ENCODE results near the gene SPX. TPM values are rescaled to one million over a fixed set of nuclear protein-coding genes. Genes with fewer than 3 reads are reported as not detected.

Gene SPX
- total and polyA plus RNA-seq, 2 of the 8 experiments (the other 6 are each of a cell fraction or from before 2014, with no cell fraction given): 1.2 to 1.3 TPM

DNA sequence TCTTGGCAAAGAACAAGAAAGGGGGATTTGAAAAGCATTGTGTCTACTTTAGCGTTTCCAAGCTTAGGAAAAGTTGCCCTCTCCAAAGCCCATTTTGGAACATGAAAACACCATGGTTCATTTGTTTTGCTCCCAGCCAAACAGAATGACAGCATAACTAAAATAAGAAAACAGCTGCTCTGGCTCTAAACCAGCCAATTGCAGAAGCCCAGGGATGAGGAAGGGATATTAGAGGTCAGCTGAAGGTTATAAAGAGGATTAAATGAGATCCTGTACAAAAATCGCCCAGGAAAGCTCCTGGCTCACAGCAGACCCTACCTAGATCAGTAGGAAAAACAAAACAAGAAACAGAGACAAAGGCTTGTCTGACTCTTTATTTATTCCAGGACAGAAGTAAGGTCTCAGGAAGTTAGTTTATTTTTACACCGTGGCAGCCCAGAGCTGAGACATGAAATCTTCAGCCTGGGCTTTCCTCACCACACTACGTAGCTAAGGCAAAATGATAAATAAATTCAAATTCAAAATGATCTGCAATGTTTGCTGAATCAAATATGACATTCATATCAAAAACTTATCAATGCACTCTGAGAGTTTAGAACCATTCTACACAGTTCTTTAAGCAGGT, 25.9 kb downstream of the SPX start (continued):
- TF ChIP-seq, protein P1, sequence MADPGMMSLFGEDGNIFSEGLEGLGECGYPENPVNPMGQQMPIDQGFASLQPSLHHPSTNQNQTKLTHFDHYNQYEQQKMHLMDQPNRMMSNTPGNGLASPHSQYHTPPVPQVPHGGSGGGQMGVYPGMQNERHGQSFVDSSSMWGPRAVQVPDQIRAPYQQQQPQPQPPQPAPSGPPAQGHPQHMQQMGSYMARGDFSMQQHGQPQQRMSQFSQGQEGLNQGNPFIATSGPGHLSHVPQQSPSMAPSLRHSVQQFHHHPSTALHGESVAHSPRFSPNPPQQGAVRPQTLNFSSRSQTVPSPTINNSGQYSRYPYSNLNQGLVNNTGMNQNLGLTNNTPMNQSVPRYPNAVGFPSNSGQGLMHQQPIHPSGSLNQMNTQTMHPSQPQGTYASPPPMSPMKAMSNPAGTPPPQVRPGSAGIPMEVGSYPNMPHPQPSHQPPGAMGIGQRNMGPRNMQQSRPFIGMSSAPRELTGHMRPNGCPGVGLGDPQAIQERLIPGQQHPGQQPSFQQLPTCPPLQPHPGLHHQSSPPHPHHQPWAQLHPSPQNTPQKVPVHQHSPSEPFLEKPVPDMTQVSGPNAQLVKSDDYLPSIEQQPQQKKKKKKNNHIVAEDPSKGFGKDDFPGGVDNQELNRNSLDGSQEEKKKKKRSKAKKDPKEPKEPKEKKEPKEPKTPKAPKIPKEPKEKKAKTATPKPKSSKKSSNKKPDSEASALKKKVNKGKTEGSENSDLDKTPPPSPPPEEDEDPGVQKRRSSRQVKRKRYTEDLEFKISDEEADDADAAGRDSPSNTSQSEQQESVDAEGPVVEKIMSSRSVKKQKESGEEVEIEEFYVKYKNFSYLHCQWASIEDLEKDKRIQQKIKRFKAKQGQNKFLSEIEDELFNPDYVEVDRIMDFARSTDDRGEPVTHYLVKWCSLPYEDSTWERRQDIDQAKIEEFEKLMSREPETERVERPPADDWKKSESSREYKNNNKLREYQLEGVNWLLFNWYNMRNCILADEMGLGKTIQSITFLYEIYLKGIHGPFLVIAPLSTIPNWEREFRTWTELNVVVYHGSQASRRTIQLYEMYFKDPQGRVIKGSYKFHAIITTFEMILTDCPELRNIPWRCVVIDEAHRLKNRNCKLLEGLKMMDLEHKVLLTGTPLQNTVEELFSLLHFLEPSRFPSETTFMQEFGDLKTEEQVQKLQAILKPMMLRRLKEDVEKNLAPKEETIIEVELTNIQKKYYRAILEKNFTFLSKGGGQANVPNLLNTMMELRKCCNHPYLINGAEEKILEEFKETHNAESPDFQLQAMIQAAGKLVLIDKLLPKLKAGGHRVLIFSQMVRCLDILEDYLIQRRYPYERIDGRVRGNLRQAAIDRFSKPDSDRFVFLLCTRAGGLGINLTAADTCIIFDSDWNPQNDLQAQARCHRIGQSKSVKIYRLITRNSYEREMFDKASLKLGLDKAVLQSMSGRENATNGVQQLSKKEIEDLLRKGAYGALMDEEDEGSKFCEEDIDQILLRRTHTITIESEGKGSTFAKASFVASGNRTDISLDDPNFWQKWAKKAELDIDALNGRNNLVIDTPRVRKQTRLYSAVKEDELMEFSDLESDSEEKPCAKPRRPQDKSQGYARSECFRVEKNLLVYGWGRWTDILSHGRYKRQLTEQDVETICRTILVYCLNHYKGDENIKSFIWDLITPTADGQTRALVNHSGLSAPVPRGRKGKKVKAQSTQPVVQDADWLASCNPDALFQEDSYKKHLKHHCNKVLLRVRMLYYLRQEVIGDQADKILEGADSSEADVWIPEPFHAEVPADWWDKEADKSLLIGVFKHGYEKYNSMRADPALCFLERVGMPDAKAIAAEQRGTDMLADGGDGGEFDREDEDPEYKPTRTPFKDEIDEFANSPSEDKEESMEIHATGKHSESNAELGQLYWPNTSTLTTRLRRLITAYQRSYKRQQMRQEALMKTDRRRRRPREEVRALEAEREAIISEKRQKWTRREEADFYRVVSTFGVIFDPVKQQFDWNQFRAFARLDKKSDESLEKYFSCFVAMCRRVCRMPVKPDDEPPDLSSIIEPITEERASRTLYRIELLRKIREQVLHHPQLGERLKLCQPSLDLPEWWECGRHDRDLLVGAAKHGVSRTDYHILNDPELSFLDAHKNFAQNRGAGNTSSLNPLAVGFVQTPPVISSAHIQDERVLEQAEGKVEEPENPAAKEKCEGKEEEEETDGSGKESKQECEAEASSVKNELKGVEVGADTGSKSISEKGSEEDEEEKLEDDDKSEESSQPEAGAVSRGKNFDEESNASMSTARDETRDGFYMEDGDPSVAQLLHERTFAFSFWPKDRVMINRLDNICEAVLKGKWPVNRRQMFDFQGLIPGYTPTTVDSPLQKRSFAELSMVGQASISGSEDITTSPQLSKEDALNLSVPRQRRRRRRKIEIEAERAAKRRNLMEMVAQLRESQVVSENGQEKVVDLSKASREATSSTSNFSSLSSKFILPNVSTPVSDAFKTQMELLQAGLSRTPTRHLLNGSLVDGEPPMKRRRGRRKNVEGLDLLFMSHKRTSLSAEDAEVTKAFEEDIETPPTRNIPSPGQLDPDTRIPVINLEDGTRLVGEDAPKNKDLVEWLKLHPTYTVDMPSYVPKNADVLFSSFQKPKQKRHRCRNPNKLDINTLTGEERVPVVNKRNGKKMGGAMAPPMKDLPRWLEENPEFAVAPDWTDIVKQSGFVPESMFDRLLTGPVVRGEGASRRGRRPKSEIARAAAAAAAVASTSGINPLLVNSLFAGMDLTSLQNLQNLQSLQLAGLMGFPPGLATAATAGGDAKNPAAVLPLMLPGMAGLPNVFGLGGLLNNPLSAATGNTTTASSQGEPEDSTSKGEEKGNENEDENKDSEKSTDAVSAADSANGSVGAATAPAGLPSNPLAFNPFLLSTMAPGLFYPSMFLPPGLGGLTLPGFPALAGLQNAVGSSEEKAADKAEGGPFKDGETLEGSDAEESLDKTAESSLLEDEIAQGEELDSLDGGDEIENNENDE (IDR thresholded peaks at IDR 0.05; ENCODE audit: insufficient replicate concordance, low read length): no peak
- TF ChIP-seq SP4 (IDR thresholded peaks at IDR 0.05; ENCODE audit: low read length) (no peak), EZH2 (IDR thresholded peaks at IDR 0.05; ENCODE audit: low read depth, low read length, severe bottlenecking) (no peak), EP300 (IDR thresholded peaks at IDR 0.05; ENCODE audit: borderline replicate concordance in 1 of 2, low read depth in 2 of 2, low read length in 2 of 2) (no peak), NANOG (IDR thresholded peaks at IDR 0.05; ENCODE audit: insufficient read depth, low read depth, low read length, poor library complexity, severe bottlenecking) (no peak), POLR2AphosphoS5 (IDR thresholded peaks at IDR 0.05; ENCODE audit: low read depth, low read length) (no peak), KDM4A (IDR thresholded peaks at IDR 0.05; ENCODE audit: low read depth, low read length, severe bottlenecking) (no peak), SIRT6 (IDR thresholded peaks at IDR 0.05; ENCODE audit: low read length) (no peak), CTBP2 (IDR thresholded peaks at IDR 0.05; ENCODE audit: borderline replicate concordance, insufficient read depth, insufficient read length, low read length) (no peak), SUZ12 (IDR thresholded peaks at IDR 0.05; ENCODE audit: low read length) (no peak)

All from H1 (cell line).